WTC11 (cell line): Measurements from ENCODE around the gene USP10. TPM values are rescaled to one million over a fixed set of nuclear protein-coding genes. Genes with fewer than 3 reads are reported as not detected.

Experiments used
- ATAC-seq: fragments of 200-7000 bp; cut with Tn5 transposase; 2 replicates; pipeline ENCODE4 v1.10.0; 2021; ENCODE audit warnings: mild to moderate bottlenecking, moderate library complexity
- CTCF ChIA-PET: fragments of 300-600 bp; sonication (Branson Sonifier 250); formaldehyde crosslinking; loops from one replicate; lab custom pipeline; 2021; ENCODE audit warnings: antibody characterized with exemption; lab: Charles Lee
- POLR2A ChIA-PET: fragments of 350-600 bp; sonication (Branson Sonifier 250); formaldehyde crosslinking; loops from one replicate; lab custom pipeline; 2021; ENCODE audit warnings: antibody characterized with exemption; lab: Charles Lee
- DNase-seq: peaks from one replicate; pipeline ENCODE4 v3.0.0; 2021; ENCODE audit warnings: low spot score
- H3K27ac Mint-ChIP-seq: 2 replicates; pipeline ENCODE4 v1.8.0; 2021; ENCODE audit warnings: mixed read lengths
- H3K27me3 Mint-ChIP-seq: 2 replicates; pipeline ENCODE4 v1.8.0; 2021; ENCODE audit warnings: low read depth, mild to moderate bottlenecking, moderate library complexity, mixed read lengths
- H3K36me3 Mint-ChIP-seq: 2 replicates; pipeline ENCODE4 v1.8.0; 2021; ENCODE audit warnings: mixed read lengths
- H3K4me1 Mint-ChIP-seq: 2 replicates; pipeline ENCODE4 v1.8.0; 2022; ENCODE audit warnings: mixed read lengths
- H3K4me3 Mint-ChIP-seq: 2 replicates; pipeline ENCODE4 v1.8.0; 2021; ENCODE audit warnings: mild to moderate bottlenecking, moderate library complexity, mixed read lengths
- H3K9me3 Mint-ChIP-seq: 2 replicates; pipeline ENCODE4 v1.8.0; 2021; ENCODE audit warnings: mixed read lengths
- AR ChIP-seq: fragments of 250-450 bp; sonication (Bioruptor Pico); IDR thresholded peaks from 2 replicates; pipeline ENCODE4 v1.9.0; 2021; ENCODE audit warnings: mild to moderate bottlenecking
- ARID4B ChIP-seq: sonication (generic); formaldehyde crosslinking; IDR thresholded peaks from 2 replicates; pipeline ENCODE4 v1.8.0; 2023; ENCODE audit warnings: missing genetic modification reagents, mild to moderate bottlenecking, borderline replicate concordance
- ATF2 ChIP-seq: sonication (generic); formaldehyde crosslinking; IDR thresholded peaks from 2 replicates; pipeline ENCODE4 v1.8.1; 2022; ENCODE audit warnings: low read depth, missing genetic modification reagents, borderline replicate concordance
- CDX4 ChIP-seq: fragments of 250-450 bp; sonication (Bioruptor Pico); IDR thresholded peaks from 2 replicates; pipeline ENCODE4 v1.9.0; 2021; ENCODE audit warnings: moderate library complexity, mild to moderate bottlenecking, inconsistent platforms, borderline replicate concordance
- CTCF ChIP-seq: fragments of 200-600 bp; IDR thresholded peaks from 2 replicates; pipeline ENCODE4 v1.8.0; 2022; ENCODE audit warnings: antibody characterized with exemption
- ELF4 ChIP-seq: sonication (generic); formaldehyde crosslinking; IDR thresholded peaks from 2 replicates; pipeline ENCODE4 v1.8.1; 2022; ENCODE audit warnings: low read depth, mild to moderate bottlenecking, moderate library complexity, missing genetic modification reagents
- FOXP1 ChIP-seq: sonication (generic); formaldehyde crosslinking; IDR thresholded peaks from 2 replicates; pipeline ENCODE4 v1.8.0; 2022; ENCODE audit warnings: missing genetic modification reagents, mild to moderate bottlenecking, moderate library complexity, borderline replicate concordance
- JUN ChIP-seq: sonication (generic); formaldehyde crosslinking; IDR thresholded peaks from 2 replicates; pipeline ENCODE4 v1.8.0; 2023; ENCODE audit warnings: mild to moderate bottlenecking, missing genetic modification reagents
- MAX ChIP-seq: sonication (generic); formaldehyde crosslinking; IDR thresholded peaks from 2 replicates; pipeline ENCODE4 v1.8.0; 2022; ENCODE audit warnings: mild to moderate bottlenecking, missing genetic modification reagents
- TEAD1 ChIP-seq: sonication (generic); formaldehyde crosslinking; IDR thresholded peaks from 2 replicates; pipeline ENCODE4 v1.8.0; 2022; ENCODE audit warnings: mild to moderate bottlenecking, missing genetic modification reagents
- USF1 ChIP-seq: sonication (generic); formaldehyde crosslinking; IDR thresholded peaks from 2 replicates; pipeline ENCODE4 v1.8.0; 2022; ENCODE audit warnings: mild to moderate bottlenecking, missing genetic modification reagents
- ZBTB43 ChIP-seq: sonication (generic); formaldehyde crosslinking; IDR thresholded peaks from 2 replicates; pipeline ENCODE4 v1.8.1; 2023; ENCODE audit warnings: mild to moderate bottlenecking, missing genetic modification reagents
- ZNF121 ChIP-seq: sonication (generic); formaldehyde crosslinking; IDR thresholded peaks from 2 replicates; pipeline ENCODE4 v1.8.0; 2023; ENCODE audit warnings: missing genetic modification reagents
- ZNF138 ChIP-seq: sonication (generic); formaldehyde crosslinking; conservative IDR thresholded peaks from 2 replicates; pipeline ENCODE4 v1.8.1; 2022; ENCODE audit warnings: mild to moderate bottlenecking, moderate library complexity, missing genetic modification reagents
- ZNF416 ChIP-seq: fragments of 250-450 bp; sonication (Bioruptor Pico); IDR thresholded peaks from 2 replicates; pipeline ENCODE4 v1.9.0; 2021; ENCODE audit warnings: mild to moderate bottlenecking, inconsistent platforms
- ZNF532 ChIP-seq: fragments of 250-450 bp; sonication (Bioruptor Pico); IDR thresholded peaks from 2 replicates; pipeline ENCODE4 v1.9.0; 2021; ENCODE audit warnings: mild to moderate bottlenecking, borderline replicate concordance
- ZNF671 ChIP-seq: fragments of 250-450 bp; sonication (Bioruptor Pico); IDR thresholded peaks from 2 replicates; pipeline ENCODE4 v1.8.0; 2021; ENCODE audit warnings: mild to moderate bottlenecking
- total RNA-seq: library from RNA; stranded (reverse); gene quantifications from 3 replicates; pipeline ENCODE4 v1.2.3, GENCODE V29; 2021

Gene USP10
- total RNA-seq, 1 experiment from 2014 or later = 138 TPM

GRCh38 chr16:84715424-84715823, 15.6 kb downstream of the USP10 start:
- peaks cover 14% of the 10 kb centered on the region for H3K36me3 Mint-ChIP-seq
- peak overlapping the region; percentile 55 for H3K27ac Mint-ChIP-seq
- no peak for ATAC-seq
- peaks cover 76% of the 10 kb centered on the region for H3K4me1 Mint-ChIP-seq
- DNase-seq = no peak
- CTCF ChIA-PET = interaction anchor here (1.4 to 10.2 kb wide), 3 partner anchors 11 to 43 kb away, joined by 11 to 78 read pairs (median 42); no protein-coding TSS in a partner anchor
- H3K9me3 Mint-ChIP-seq = no peaks in the 10 kb centered on the region
- H3K27me3 Mint-ChIP-seq = no peaks in the 10 kb centered on the region
- POLR2A ChIA-PET = no interaction called here
- H3K4me3 Mint-ChIP-seq = no peak overlapping the region
- TF ChIP-seq ZNF671 (CRISPR knock-in tag) (no peak), TEAD1 (CRISPR knock-in tag) (no peak), JUN (CRISPR knock-in tag) (no peak), ARID4B (CRISPR knock-in tag) (no peak), AR (no peak), ZNF532 (CRISPR knock-in tag) (no peak), ZNF121 (no peak), FOXP1 (no peak), USF1 (CRISPR knock-in tag) (no peak), ZBTB43 (no peak), ZNF138 (CRISPR knock-in tag) (no peak), CTCF (no peak), CDX4 (no peak), ZNF416 (CRISPR knock-in tag) (no peak), MAX (CRISPR knock-in tag) (no peak), ELF4 (CRISPR knock-in tag) (no peak), ATF2 (CRISPR knock-in tag) (no peak)
